GM23338 (cell line): ENCODE data around the gene ATOH8. TPM values are rescaled to one million over a fixed set of nuclear protein-coding genes. Genes with fewer than 3 reads are reported as not detected.

ENCODE experiments used
- ATAC-seq: fragments of 200-7000 bp; cut with Tn5 transposase; 3 replicates; pipeline ENCODE4 v1.9.1; 2020
- DNase-seq: peaks from one replicate; pipeline ENCODE4 v3.0.0-alpha.2; 2015; ENCODE audit warnings: low spot score
- H2AFZ ChIP-seq: fragments of 200-600 bp; sonication (generic); 2 replicates; pipeline ENCODE4 v1.8.0; 2016; ENCODE audit warnings: antibody characterized with exemption, mild to moderate bottlenecking, moderate library complexity
- H3F3A ChIP-seq: fragments of 200-600 bp; sonication (generic); replicated peaks from 2 replicates; pipeline ENCODE4 v1.8.0; 2017; ENCODE audit warnings: antibody characterized with exemption, mixed run types, low read depth
- H3K27ac ChIP-seq: fragments of 200-600 bp; sonication (generic); 2 replicates; pipeline ENCODE4 v1.6.1; 2016; ENCODE audit warnings: low read depth
- H3K27me3 ChIP-seq: fragments of 200-600 bp; sonication (generic); 2 replicates; pipeline ENCODE4 v1.8.0; 2016; ENCODE audit warnings: mild to moderate bottlenecking, mixed run types, moderate library complexity; ENCODE audit not compliant: insufficient read depth
- H3K36me3 ChIP-seq: fragments of 200-600 bp; sonication (generic); 2 replicates; pipeline ENCODE4 v1.8.0; 2016; ENCODE audit warnings: mild to moderate bottlenecking; ENCODE audit not compliant: insufficient read depth
- H3K4me1 ChIP-seq: fragments of 200-600 bp; sonication (generic); 2 replicates; pipeline ENCODE4 v1.8.0; 2016; ENCODE audit warnings: mild to moderate bottlenecking, moderate library complexity; ENCODE audit not compliant: insufficient read depth
- H3K4me2 ChIP-seq: fragments of 200-600 bp; sonication (generic); 2 replicates; pipeline ENCODE4 v1.7.1; 2017; ENCODE audit warnings: mixed run types
- H3K4me3 ChIP-seq: fragments of 200-600 bp; sonication (generic); 2 replicates; pipeline ENCODE4 v1.6.1; 2016; ENCODE audit warnings: mixed run types
- H3K79me2 ChIP-seq: fragments of 200-600 bp; sonication (generic); replicated peaks from 2 replicates; pipeline ENCODE4 v1.8.0; 2017; ENCODE audit warnings: mild to moderate bottlenecking; ENCODE audit not compliant: insufficient read depth
- H3K9me2 ChIP-seq: fragments of 200-600 bp; sonication (generic); 2 replicates; pipeline ENCODE4 v1.8.0; 2017; ENCODE audit not compliant: insufficient read depth
- H4K20me1 ChIP-seq: fragments of 200-600 bp; sonication (generic); replicated peaks from 2 replicates; pipeline ENCODE4 v1.8.0; 2017; ENCODE audit warnings: mild to moderate bottlenecking; ENCODE audit not compliant: insufficient read depth
- H3K27ac Mint-ChIP-seq: 2 replicates; pipeline ENCODE4 v1.8.0; 2020; ENCODE audit warnings: inconsistent platforms, mild to moderate bottlenecking, moderate library complexity, mixed read lengths
- H3K27me3 Mint-ChIP-seq: 3 replicates; pipeline ENCODE4 v1.8.0; 2022; ENCODE audit warnings: low read depth, mild to moderate bottlenecking, moderate library complexity, mixed read lengths, inconsistent platforms; ENCODE audit not compliant: insufficient read depth, poor library complexity
- H3K36me3 Mint-ChIP-seq: 3 replicates; pipeline ENCODE4 v1.8.0; 2021; ENCODE audit warnings: low read depth, mild to moderate bottlenecking, inconsistent platforms, moderate library complexity, mixed read lengths
- H3K4me1 Mint-ChIP-seq: 3 replicates; pipeline ENCODE4 v1.8.0; 2020; ENCODE audit warnings: mild to moderate bottlenecking, inconsistent platforms, mixed read lengths
- H3K4me3 Mint-ChIP-seq: 3 replicates; pipeline ENCODE4 v1.8.0; 2021; ENCODE audit warnings: moderate library complexity, mild to moderate bottlenecking, inconsistent platforms, mixed read lengths
- H3K9me3 Mint-ChIP-seq: 3 replicates; pipeline ENCODE4 v1.8.0; 2020; ENCODE audit warnings: moderate library complexity, mild to moderate bottlenecking, inconsistent platforms, mixed read lengths
- CREB1 ChIP-seq: fragments of 250-450 bp; sonication (Bioruptor Pico); IDR thresholded peaks from 2 replicates; pipeline ENCODE4 v1.5.0; 2020; ENCODE audit warnings: low read depth, mild to moderate bottlenecking, moderate library complexity
- EZH2 ChIP-seq: fragments of 200-600 bp; sonication (generic); IDR thresholded peaks from one replicate; pipeline ENCODE4 v1.8.0; 2017; ENCODE audit warnings: antibody characterized with exemption, mild to moderate bottlenecking, low read depth; ENCODE audit not compliant: unreplicated experiment
- EZH2phosphoT487 ChIP-seq: fragments of 200-600 bp; sonication (generic); IDR thresholded peaks from one replicate; pipeline ENCODE4 v1.8.1; 2018; ENCODE audit warnings: antibody characterized with exemption; ENCODE audit not compliant: unreplicated experiment
- JUNB ChIP-seq: IDR thresholded peaks from one replicate; pipeline ENCODE4 v1.6.1; 2016; ENCODE audit warnings: antibody characterized with exemption; ENCODE audit not compliant: unreplicated experiment
- NANOG ChIP-seq: IDR thresholded peaks from 2 replicates; pipeline ENCODE4 v1.6.1; 2016; ENCODE audit warnings: antibody characterized with exemption, borderline replicate concordance
- POLR2AphosphoS5 ChIP-seq: IDR thresholded peaks from 2 replicates; pipeline ENCODE4 v1.6.1; 2016; ENCODE audit warnings: antibody characterized with exemption, low read depth
- STAT1 ChIP-seq: IDR thresholded peaks from one replicate; pipeline ENCODE4 v1.6.1; 2016; ENCODE audit warnings: antibody characterized with exemption; ENCODE audit not compliant: unreplicated experiment
- ZNF114 ChIP-seq: fragments of 250-450 bp; sonication (Bioruptor Pico); IDR thresholded peaks from 2 replicates; pipeline ENCODE4 v1.5.0; 2020; ENCODE audit warnings: mild to moderate bottlenecking, moderate library complexity
- ZNF331 ChIP-seq: fragments of 250-450 bp; sonication (Bioruptor Pico); IDR thresholded peaks from 2 replicates; pipeline ENCODE4 v1.5.0; 2020; ENCODE audit warnings: low read depth, mild to moderate bottlenecking, moderate library complexity
- polyA plus RNA-seq: library from polyadenylated mRNA; unstranded; fragments of >200 nt; fragmentation: Nextera tagmentation; extraction: Ambion mirVana; gene quantifications from 2 replicates; pipeline ENCODE4 v1.2.1, GENCODE V29; 2016
- total RNA-seq: library from RNA; depleted of rRNA; stranded (reverse); fragments of >200 nt; shearing (Covaris generic); gene quantifications from 2 replicates; pipeline ENCODE4 v1.2.3, GENCODE V29; 2014
- TF ChIP-seq, protein P1 (sequence below): IDR thresholded peaks from one replicate; pipeline ENCODE4 v1.6.1; 2018; ENCODE audit warnings: antibody characterized with exemption; ENCODE audit not compliant: unreplicated experiment
- TF ChIP-seq, protein P2 (sequence below), 2 experiments: fragments of 200-600 bp in 1 of 2; sonication (generic) in 1 of 2; conservative IDR thresholded peaks; 2 replicates each; pipeline versions ENCODE4 v1.5.1 to v1.6.1; 2016 to 2017; ENCODE audit warnings: antibody characterized with exemption in 2 of 2, low read depth in 2 of 2, mild to moderate bottlenecking in 2 of 2, moderate library complexity in 1 of 2
- TF ChIP-seq, protein P3 (sequence below): IDR thresholded peaks from 2 replicates; pipeline ENCODE4 v1.6.1; 2016; ENCODE audit warnings: antibody characterized with exemption

The ATOH8 gene
- total and polyA plus RNA-seq, 2 experiments from 2014 or later, result 0.11 to 0.97 TPM

DNA sequence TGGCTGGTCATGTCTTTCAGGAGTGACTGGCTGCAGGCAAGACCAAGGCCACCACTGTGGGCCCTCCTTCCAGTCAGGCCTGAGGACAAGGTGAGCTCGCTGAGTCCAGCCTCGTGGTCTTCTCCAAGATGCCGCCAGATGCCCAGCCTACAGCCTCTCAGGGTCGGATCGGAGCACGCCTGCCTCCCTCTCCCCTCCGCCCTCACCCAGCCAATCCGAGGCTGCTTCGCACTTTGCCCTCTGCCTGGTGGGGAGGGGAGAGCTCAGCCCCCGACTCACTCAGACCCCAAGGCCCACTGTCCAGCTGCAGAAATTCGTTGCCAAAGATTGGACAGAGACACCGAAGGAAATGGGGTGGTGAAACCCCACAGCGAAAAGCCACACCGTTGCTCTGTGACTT is 33.1 kb downstream of the ATOH8 start:
- H3K79me2 ChIP-seq, result no peaks in the 10 kb centered on the region
- Mint-ChIP-seq H3K27me3 (peaks cover 4% of the 10 kb centered on the region), H3K4me3 (no peak overlapping the region), H3K4me1 (0 out of 3 replicates have a peak, but pooled peaks cover 4% of the 10 kb centered on the region), H3K9me3 (no peaks in the 10 kb centered on the region), H3K27ac (no peak overlapping the region), H3K36me3 (no peaks in the 10 kb centered on the region; the same call in 2 of the 3 replicates)
- no peak overlapping the region for H3K4me2 ChIP-seq
- TF ChIP-seq ZNF331 (CRISPR knock-in tag) (no peak), NANOG (no peak), EZH2phosphoT487 (no peak), EZH2 (no peak), ZNF114 (CRISPR knock-in tag) (no peak), POLR2AphosphoS5 (no peak), JUNB (no peak), CREB1 (CRISPR knock-in tag) (no peak), STAT1 (no peak)
- TF ChIP-seq, protein P1, sequence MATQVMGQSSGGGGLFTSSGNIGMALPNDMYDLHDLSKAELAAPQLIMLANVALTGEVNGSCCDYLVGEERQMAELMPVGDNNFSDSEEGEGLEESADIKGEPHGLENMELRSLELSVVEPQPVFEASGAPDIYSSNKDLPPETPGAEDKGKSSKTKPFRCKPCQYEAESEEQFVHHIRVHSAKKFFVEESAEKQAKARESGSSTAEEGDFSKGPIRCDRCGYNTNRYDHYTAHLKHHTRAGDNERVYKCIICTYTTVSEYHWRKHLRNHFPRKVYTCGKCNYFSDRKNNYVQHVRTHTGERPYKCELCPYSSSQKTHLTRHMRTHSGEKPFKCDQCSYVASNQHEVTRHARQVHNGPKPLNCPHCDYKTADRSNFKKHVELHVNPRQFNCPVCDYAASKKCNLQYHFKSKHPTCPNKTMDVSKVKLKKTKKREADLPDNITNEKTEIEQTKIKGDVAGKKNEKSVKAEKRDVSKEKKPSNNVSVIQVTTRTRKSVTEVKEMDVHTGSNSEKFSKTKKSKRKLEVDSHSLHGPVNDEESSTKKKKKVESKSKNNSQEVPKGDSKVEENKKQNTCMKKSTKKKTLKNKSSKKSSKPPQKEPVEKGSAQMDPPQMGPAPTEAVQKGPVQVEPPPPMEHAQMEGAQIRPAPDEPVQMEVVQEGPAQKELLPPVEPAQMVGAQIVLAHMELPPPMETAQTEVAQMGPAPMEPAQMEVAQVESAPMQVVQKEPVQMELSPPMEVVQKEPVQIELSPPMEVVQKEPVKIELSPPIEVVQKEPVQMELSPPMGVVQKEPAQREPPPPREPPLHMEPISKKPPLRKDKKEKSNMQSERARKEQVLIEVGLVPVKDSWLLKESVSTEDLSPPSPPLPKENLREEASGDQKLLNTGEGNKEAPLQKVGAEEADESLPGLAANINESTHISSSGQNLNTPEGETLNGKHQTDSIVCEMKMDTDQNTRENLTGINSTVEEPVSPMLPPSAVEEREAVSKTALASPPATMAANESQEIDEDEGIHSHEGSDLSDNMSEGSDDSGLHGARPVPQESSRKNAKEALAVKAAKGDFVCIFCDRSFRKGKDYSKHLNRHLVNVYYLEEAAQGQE, result no peak
- TF ChIP-seq, protein P2, sequence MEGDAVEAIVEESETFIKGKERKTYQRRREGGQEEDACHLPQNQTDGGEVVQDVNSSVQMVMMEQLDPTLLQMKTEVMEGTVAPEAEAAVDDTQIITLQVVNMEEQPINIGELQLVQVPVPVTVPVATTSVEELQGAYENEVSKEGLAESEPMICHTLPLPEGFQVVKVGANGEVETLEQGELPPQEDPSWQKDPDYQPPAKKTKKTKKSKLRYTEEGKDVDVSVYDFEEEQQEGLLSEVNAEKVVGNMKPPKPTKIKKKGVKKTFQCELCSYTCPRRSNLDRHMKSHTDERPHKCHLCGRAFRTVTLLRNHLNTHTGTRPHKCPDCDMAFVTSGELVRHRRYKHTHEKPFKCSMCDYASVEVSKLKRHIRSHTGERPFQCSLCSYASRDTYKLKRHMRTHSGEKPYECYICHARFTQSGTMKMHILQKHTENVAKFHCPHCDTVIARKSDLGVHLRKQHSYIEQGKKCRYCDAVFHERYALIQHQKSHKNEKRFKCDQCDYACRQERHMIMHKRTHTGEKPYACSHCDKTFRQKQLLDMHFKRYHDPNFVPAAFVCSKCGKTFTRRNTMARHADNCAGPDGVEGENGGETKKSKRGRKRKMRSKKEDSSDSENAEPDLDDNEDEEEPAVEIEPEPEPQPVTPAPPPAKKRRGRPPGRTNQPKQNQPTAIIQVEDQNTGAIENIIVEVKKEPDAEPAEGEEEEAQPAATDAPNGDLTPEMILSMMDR (conservative IDR thresholded peaks at IDR 0.05; ENCODE audit: low read depth in 2 of 2), result no peak
- TF ChIP-seq, protein P3, sequence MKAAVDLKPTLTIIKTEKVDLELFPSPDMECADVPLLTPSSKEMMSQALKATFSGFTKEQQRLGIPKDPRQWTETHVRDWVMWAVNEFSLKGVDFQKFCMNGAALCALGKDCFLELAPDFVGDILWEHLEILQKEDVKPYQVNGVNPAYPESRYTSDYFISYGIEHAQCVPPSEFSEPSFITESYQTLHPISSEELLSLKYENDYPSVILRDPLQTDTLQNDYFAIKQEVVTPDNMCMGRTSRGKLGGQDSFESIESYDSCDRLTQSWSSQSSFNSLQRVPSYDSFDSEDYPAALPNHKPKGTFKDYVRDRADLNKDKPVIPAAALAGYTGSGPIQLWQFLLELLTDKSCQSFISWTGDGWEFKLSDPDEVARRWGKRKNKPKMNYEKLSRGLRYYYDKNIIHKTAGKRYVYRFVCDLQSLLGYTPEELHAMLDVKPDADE, result no peak
- no peak overlapping the region for H3K27ac ChIP-seq
- H4K20me1 ChIP-seq, result no peaks in the 10 kb centered on the region
- no peak for ATAC-seq
- no peaks in the 10 kb centered on the region for H3F3A ChIP-seq
- H3K4me3 ChIP-seq, result no peak overlapping the region
- DNase-seq, result no peak
- no peaks in the 10 kb centered on the region for H3K36me3 ChIP-seq
- no peaks in the 10 kb centered on the region for H3K27me3 ChIP-seq
- no peaks in the 10 kb centered on the region for H3K4me1 ChIP-seq
- no peak overlapping the region for H2AFZ ChIP-seq
- no peaks in the 10 kb centered on the region for H3K9me2 ChIP-seq
